ENCODE data around the gene CALR3.
"Not testable (repeated sequence)": the region's sequence is repeated elsewhere in the genome, so short reads cannot be mapped to it uniquely, and the experiment has no call there.

Gene CALR3

GRCh38 chr19:16524991-16525734 lies 29.2 kb upstream of the CALR3 start:
- no peak for DNase-seq (ENCODE audit: low read depth, low spot score)
- no peak overlapping the region for H3K27ac ChIP-seq

GRCh38 chr19:16522559-16523377 lies 26.8 kb upstream of the CALR3 start:
- no peak for DNase-seq (ENCODE audit: low read depth, low spot score)

GRCh38 chr19:16521715-16522289 lies 25.8 kb upstream of the CALR3 start:
- no peak overlapping the region for H3K27ac ChIP-seq
- no peak for DNase-seq (ENCODE audit: low read depth, low spot score)

More at GRCh38 chr19:16522559-16523377, 26.8 kb upstream of the CALR3 start:
- no peak overlapping the region for H3K27ac ChIP-seq

GRCh38 chr19:16520986-16521624 lies 25.1 kb upstream of the CALR3 start:
- no peak overlapping the region for H3K27ac ChIP-seq
- no peak for DNase-seq (ENCODE audit: low read depth, low spot score)

- H3K27ac ChIP-seq: no peak overlapping the region
- no peak for DNase-seq (ENCODE audit: low read depth, low spot score)
Measured at GRCh38 chr19:16520074-16520973, 24.4 kb upstream of the CALR3 start.

GRCh38 chr19:16519230-16519687 lies 23.3 kb upstream of the CALR3 start:
- no peak for DNase-seq (ENCODE audit: low read depth, low spot score)
- no peak overlapping the region for H3K27ac ChIP-seq

GRCh38 chr19:16518483-16519229 lies 22.7 kb upstream of the CALR3 start:
- no peak for DNase-seq (ENCODE audit: low read depth, low spot score)
- H3K27ac ChIP-seq: no peak overlapping the region

GRCh38 chr19:16518061-16518460 lies 22.1 kb upstream of the CALR3 start:
- no peak overlapping the region for H3K27ac ChIP-seq
- DNase-seq (ENCODE audit: low read depth, low spot score): no peak

- no peak for DNase-seq (ENCODE audit: low read depth, low spot score)
- H3K27ac ChIP-seq: no peak overlapping the region
Measured at GRCh38 chr19:16516923-16517610, 21.1 kb upstream of the CALR3 start.

- DNase-seq (ENCODE audit: low read depth, low spot score): no peak
- H3K27ac ChIP-seq: no peak overlapping the region
Measured at GRCh38 chr19:16516381-16516780, 20.4 kb upstream of the CALR3 start.

GRCh38 chr19:16514383-16515019 lies 18.5 kb upstream of the CALR3 start:
- no peak for DNase-seq (ENCODE audit: low read depth, low spot score)
- no peak overlapping the region for H3K27ac ChIP-seq

- DNase-seq (ENCODE audit: low read depth, low spot score): not testable (repeated sequence)
Measured at GRCh38 chr19:16512611-16513010, 16.6 kb upstream of the CALR3 start.

GRCh38 chr19:16509141-16510061 lies 13.4 kb upstream of the CALR3 start:
- no peak for DNase-seq (ENCODE audit: low read depth, low spot score)
- no peak overlapping the region for H3K27ac ChIP-seq

More at GRCh38 chr19:16512611-16513010, 16.6 kb upstream of the CALR3 start:
- not testable (repeated sequence) for H3K27ac ChIP-seq

- no peak for DNase-seq (ENCODE audit: low read depth, low spot score)
Measured at GRCh38 chr19:16508546-16508945, 12.6 kb upstream of the CALR3 start.

GRCh38 chr19:16506961-16507360 lies 11.0 kb upstream of the CALR3 start:
- DNase-seq (ENCODE audit: low read depth, low spot score): no peak

More at GRCh38 chr19:16508546-16508945, 12.6 kb upstream of the CALR3 start:
- no peak overlapping the region for H3K27ac ChIP-seq

GRCh38 chr19:16506161-16506560 lies 10.2 kb upstream of the CALR3 start:
- DNase-seq (ENCODE audit: low read depth, low spot score); H3K27ac ChIP-seq: not testable (repeated sequence)

More at GRCh38 chr19:16506961-16507360, 11.0 kb upstream of the CALR3 start:
- H3K27ac ChIP-seq: no peak overlapping the region

GRCh38 chr19:16504271-16504670 lies 8.3 kb upstream of the CALR3 start:
- no peak overlapping the region for H3K27ac ChIP-seq
- no peak for DNase-seq (ENCODE audit: low read depth, low spot score)

Data from epithelial cell of prostate (primary cell).